MM.1S (cell line): ENCODE data around the gene E2F3.

ENCODE experiments used
- CTCF ChIP-seq: fragments of 300-600 bp; sonication (generic); IDR thresholded peaks from 2 replicates; pipeline ENCODE4 v1.5.1; 2016; ENCODE audit warnings: antibody characterized with exemption, low read length, mixed read lengths
- EZH2 ChIP-seq: fragments of 300-600 bp; sonication (generic); optimal IDR thresholded peaks from 2 replicates; pipeline ENCODE3; 2017; ENCODE audit warnings: low read depth, mild to moderate bottlenecking, antibody characterized with exemption, low read length, mixed read lengths

GRCh38 chr6:20458027-20458894 lies 56.6 kb downstream of the E2F3 start:
- TF ChIP-seq CTCF (no peak), EZH2 (no peak)
